Dermis blood vessel endothelial cell (primary cell): ENCODE results near the gene HFM1. TPM values are rescaled to one million over a fixed set of nuclear protein-coding genes. Genes with fewer than 3 reads are reported as not detected.

Experiments used
- DNase-seq: peaks from one replicate; pipeline ENCODE4 v3.0.0; 2010
- total RNA-seq: library from RNA; depleted of rRNA; stranded (reverse); fragments of >200 nt; gene quantifications from 2 replicates; pipeline ENCODE4 v1.2.3, GENCODE V29; 2014

HFM1 gene
- total RNA-seq, 1 donor from 2014 or later: 0.51 TPM

GRCh38 chr1:91234181-91234580 is 170.5 kb downstream of the HFM1 start:
- DNase-seq: no peak

GRCh38 chr1:91226741-91227140 is 177.9 kb downstream of the HFM1 start:
- no peak for DNase-seq

GRCh38 chr1:91224878-91225277 is 179.8 kb downstream of the HFM1 start:
- no peak for DNase-seq

- no peak for DNase-seq
Measured at GRCh38 chr1:91221017-91221416, 183.6 kb downstream of the HFM1 start.

- DNase-seq: no peak
Measured at GRCh38 chr1:91217911-91218310, 186.7 kb downstream of the HFM1 start.

Other genes with a start within 250 kb of the HFM1 start
- gene CDC7, start 96.0 kb upstream of the HFM1 start, total RNA-seq: 2.6 and 7.7 TPM in 2 replicates